Measurements from ENCODE around the gene BTF3. TPM values are rescaled to one million over a fixed set of nuclear protein-coding genes. Genes with fewer than 3 reads are reported as not detected.

Gene BTF3
- total and polyA plus RNA-seq, 9 of the 15 experiments (the other 6 are each of a cell fraction or from before 2014, with no cell fraction given) = 534 to 1,637 (median 848) TPM

GRCh38 chr5:73488806-73489205 is 9.4 kb upstream of the BTF3 start (continued):
- TF ChIP-seq ZBTB11 (CRISPR knock-in tag; IDR thresholded peaks at IDR 0.05) (0 out of 6 replicates have a peak, but pooled peaks of 1 of the 3 experiments have one; percentile 46), ZNF408 (CRISPR knock-in tag; IDR thresholded peaks at IDR 0.05; ENCODE audit: low read depth) (no peak), ZNF124 (CRISPR knock-in tag; IDR thresholded peaks at IDR 0.05) (no peak), FOXK1 (CRISPR knock-in tag; IDR thresholded peaks at IDR 0.05; ENCODE audit: borderline replicate concordance) (no peak), NCOA4 (IDR thresholded peaks at IDR 0.05; ENCODE audit: partially characterized antibody) (no peak), CBX2 (IDR thresholded peaks at IDR 0.05; ENCODE audit: insufficient read depth, low read length, poor library complexity, severe bottlenecking) (no peak), YBX1 (IDR thresholded peaks at IDR 0.05) (no peak), RHOXF2B (CRISPR knock-in tag; conservative IDR thresholded peaks at IDR 0.05) (no peak), FOXP1 (CRISPR knock-in tag; IDR thresholded peaks at IDR 0.05) (no peak), ZC3H4 (CRISPR knock-in tag; IDR thresholded peaks at IDR 0.05; ENCODE audit: borderline replicate concordance) (no peak), DMBX1 (CRISPR knock-in tag; IDR thresholded peaks at IDR 0.05; ENCODE audit: borderline replicate concordance) (no peak), NCOA1 (IDR thresholded peaks at IDR 0.05; ENCODE audit: low read depth) (peak; percentile 58; the same call in 1 of the 2 replicates), U2AF2 (optimal IDR thresholded peaks at IDR 0.05; ENCODE audit: low read depth, low read length) (no peak), ARHGAP35 (IDR thresholded peaks at IDR 0.05; ENCODE audit: partially characterized antibody) (no peak), ZBTB17 (CRISPR knock-in tag; IDR thresholded peaks at IDR 0.05) (no peak), MXI1 (IDR thresholded peaks at IDR 0.05; ENCODE audit: low read depth, low read length) (no peak), MAFG (tag; conservative IDR thresholded peaks at IDR 0.05) (no peak), DNMT1 (IDR thresholded peaks at IDR 0.05) (no peak), MCM3 (IDR thresholded peaks at IDR 0.05) (no peak), ZNF586 (CRISPR knock-in tag; conservative IDR thresholded peaks at IDR 0.05) (no peak), ZNF184 (CRISPR knock-in tag; IDR thresholded peaks at IDR 0.05) (no peak), CREB3L1 (IDR thresholded peaks at IDR 0.05; ENCODE audit: borderline replicate concordance, low read depth) (no peak), ZBTB9 (CRISPR knock-in tag; IDR thresholded peaks at IDR 0.05) (no peak)
